SK-N-SH treated with all-trans-retinoic acid at 6 μM for 48 hours (cell line): ENCODE results near the gene PLB1.

Source experiments
- ATAC-seq: fragments of 200-7000 bp; cut with Tn5 transposase; 3 replicates; pipeline ENCODE4 v1.9.1; 2020; ENCODE audit warnings: mild to moderate bottlenecking, moderate library complexity
- ARNTL ChIP-seq: fragments of 450-650 bp; formaldehyde crosslinking; IDR thresholded peaks from 2 replicates; pipeline ENCODE4 v1.5.0; 2020; ENCODE audit warnings: low read depth, mild to moderate bottlenecking, moderate library complexity, borderline replicate concordance
- BACH2 ChIP-seq: fragments of 250-450 bp; sonication (Bioruptor Pico); IDR thresholded peaks from 2 replicates; pipeline ENCODE4 v1.9.0; 2021; ENCODE audit warnings: mild to moderate bottlenecking, borderline replicate concordance
- CSDC2 ChIP-seq: fragments of 250-450 bp; sonication (Bioruptor Pico); IDR thresholded peaks from 2 replicates; pipeline ENCODE4 v1.5.0; 2020; ENCODE audit warnings: mild to moderate bottlenecking, moderate library complexity
- CSRNP3 ChIP-seq: fragments of 250-450 bp; sonication (Bioruptor Pico); IDR thresholded peaks from 2 replicates; pipeline ENCODE4 v1.5.1; 2021; ENCODE audit warnings: mild to moderate bottlenecking, moderate library complexity
- ESRRG ChIP-seq: fragments of 250-450 bp; sonication (Bioruptor Pico); IDR thresholded peaks from 2 replicates; pipeline ENCODE4 v1.6.1; 2021; ENCODE audit warnings: mild to moderate bottlenecking
- GLIS3 ChIP-seq: fragments of 250-450 bp; sonication (Bioruptor Pico); IDR thresholded peaks from 2 replicates; pipeline ENCODE4 v1.5.0; 2020; ENCODE audit warnings: mild to moderate bottlenecking, moderate library complexity
- OSR1 ChIP-seq: fragments of 250-450 bp; sonication (Bioruptor Pico); IDR thresholded peaks from 2 replicates; pipeline ENCODE4 v1.8.0; 2022; ENCODE audit warnings: moderate library complexity, mild to moderate bottlenecking, inconsistent platforms
- PPARA ChIP-seq: fragments of 250-450 bp; sonication (Bioruptor Pico); IDR thresholded peaks from 2 replicates; pipeline ENCODE4 v1.5.0; 2020; ENCODE audit warnings: mild to moderate bottlenecking, borderline replicate concordance
- RARB ChIP-seq: fragments of 250-450 bp; sonication (Bioruptor Pico); IDR thresholded peaks from 2 replicates; pipeline ENCODE4 v1.8.0; 2021; ENCODE audit warnings: mild to moderate bottlenecking, moderate library complexity
- SNAI2 ChIP-seq: fragments of 250-450 bp; sonication (Bioruptor Pico); IDR thresholded peaks from 2 replicates; pipeline ENCODE4 v1.5.0; 2020; ENCODE audit warnings: mild to moderate bottlenecking, moderate library complexity
- TCF4 ChIP-seq: fragments of 250-450 bp; sonication (Bioruptor Pico); IDR thresholded peaks from 2 replicates; pipeline ENCODE4 v1.8.0; 2021; ENCODE audit warnings: mild to moderate bottlenecking, moderate library complexity, borderline replicate concordance
- ZFP3 ChIP-seq: fragments of 250-450 bp; sonication (Bioruptor Pico); IDR thresholded peaks from 2 replicates; pipeline ENCODE4 v1.5.0; 2020; ENCODE audit warnings: mild to moderate bottlenecking, moderate library complexity
- ZFP30 ChIP-seq: fragments of 450-650 bp; formaldehyde crosslinking; IDR thresholded peaks from 2 replicates; pipeline ENCODE4 v1.5.0; 2022; ENCODE audit warnings: mild to moderate bottlenecking, moderate library complexity
- ZNF565 ChIP-seq: fragments of 450-650 bp; formaldehyde crosslinking; conservative IDR thresholded peaks from 2 replicates; pipeline ENCODE4 v1.5.0; 2020; ENCODE audit warnings: low read depth, mild to moderate bottlenecking, moderate library complexity
- ZNF70 ChIP-seq: fragments of 450-650 bp; formaldehyde crosslinking; IDR thresholded peaks from 2 replicates; pipeline ENCODE4 v1.5.0; 2020; ENCODE audit warnings: mild to moderate bottlenecking, moderate library complexity
- ZNF8 ChIP-seq: fragments of 450-650 bp; formaldehyde crosslinking; IDR thresholded peaks from 2 replicates; pipeline ENCODE4 v1.5.0; 2020; ENCODE audit warnings: mild to moderate bottlenecking, moderate library complexity
- TF ChIP-seq, protein P1 (sequence below): fragments of 250-450 bp; sonication (Bioruptor Pico); IDR thresholded peaks from 2 replicates; pipeline ENCODE4 v1.5.1; 2020; ENCODE audit warnings: low read depth, mild to moderate bottlenecking, moderate library complexity
- TF ChIP-seq, protein P2 (sequence below): fragments of 250-450 bp; sonication (Bioruptor Pico); IDR thresholded peaks from 2 replicates; pipeline ENCODE4 v1.8.0; 2020; ENCODE audit warnings: mild to moderate bottlenecking, moderate library complexity, borderline replicate concordance
- TF ChIP-seq, protein P3 (sequence below): fragments of 250-450 bp; sonication (Bioruptor Pico); IDR thresholded peaks from 2 replicates; pipeline ENCODE4 v1.5.0; 2020; ENCODE audit warnings: mild to moderate bottlenecking, moderate library complexity

Gene PLB1

DNA sequence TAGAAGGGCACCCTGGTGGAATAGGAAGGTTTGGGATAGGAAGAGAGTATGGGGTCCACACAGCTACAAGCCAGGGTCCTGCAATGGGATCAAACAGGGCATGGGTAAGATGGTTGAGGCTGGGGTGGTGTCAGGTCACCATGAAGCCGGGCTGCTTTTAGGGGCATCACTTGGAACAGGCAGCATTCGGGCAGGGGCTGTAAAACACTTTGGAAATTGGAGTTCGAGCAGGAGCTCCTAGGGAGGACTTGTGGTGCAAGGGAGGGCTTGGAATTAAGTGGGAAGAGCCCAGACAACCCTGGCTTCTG, 47.1 kb upstream of the PLB1 start (continued):
- TF ChIP-seq, protein P1, sequence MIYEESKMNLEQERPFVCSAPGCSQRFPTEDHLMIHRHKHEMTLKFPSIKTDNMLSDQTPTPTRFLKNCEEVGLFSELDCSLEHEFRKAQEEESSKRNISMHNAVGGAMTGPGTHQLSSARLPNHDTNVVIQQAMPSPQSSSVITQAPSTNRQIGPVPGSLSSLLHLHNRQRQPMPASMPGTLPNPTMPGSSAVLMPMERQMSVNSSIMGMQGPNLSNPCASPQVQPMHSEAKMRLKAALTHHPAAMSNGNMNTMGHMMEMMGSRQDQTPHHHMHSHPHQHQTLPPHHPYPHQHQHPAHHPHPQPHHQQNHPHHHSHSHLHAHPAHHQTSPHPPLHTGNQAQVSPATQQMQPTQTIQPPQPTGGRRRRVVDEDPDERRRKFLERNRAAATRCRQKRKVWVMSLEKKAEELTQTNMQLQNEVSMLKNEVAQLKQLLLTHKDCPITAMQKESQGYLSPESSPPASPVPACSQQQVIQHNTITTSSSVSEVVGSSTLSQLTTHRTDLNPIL (CRISPR knock-in tag), result no peak
- TF ChIP-seq ZNF8 (no peak), CSDC2 (no peak), PPARA (CRISPR knock-in tag) (no peak), ZFP30 (CRISPR knock-in tag) (no peak), ZNF565 (CRISPR knock-in tag) (no peak), GLIS3 (no peak), CSRNP3 (no peak)
- TF ChIP-seq, protein P2, sequence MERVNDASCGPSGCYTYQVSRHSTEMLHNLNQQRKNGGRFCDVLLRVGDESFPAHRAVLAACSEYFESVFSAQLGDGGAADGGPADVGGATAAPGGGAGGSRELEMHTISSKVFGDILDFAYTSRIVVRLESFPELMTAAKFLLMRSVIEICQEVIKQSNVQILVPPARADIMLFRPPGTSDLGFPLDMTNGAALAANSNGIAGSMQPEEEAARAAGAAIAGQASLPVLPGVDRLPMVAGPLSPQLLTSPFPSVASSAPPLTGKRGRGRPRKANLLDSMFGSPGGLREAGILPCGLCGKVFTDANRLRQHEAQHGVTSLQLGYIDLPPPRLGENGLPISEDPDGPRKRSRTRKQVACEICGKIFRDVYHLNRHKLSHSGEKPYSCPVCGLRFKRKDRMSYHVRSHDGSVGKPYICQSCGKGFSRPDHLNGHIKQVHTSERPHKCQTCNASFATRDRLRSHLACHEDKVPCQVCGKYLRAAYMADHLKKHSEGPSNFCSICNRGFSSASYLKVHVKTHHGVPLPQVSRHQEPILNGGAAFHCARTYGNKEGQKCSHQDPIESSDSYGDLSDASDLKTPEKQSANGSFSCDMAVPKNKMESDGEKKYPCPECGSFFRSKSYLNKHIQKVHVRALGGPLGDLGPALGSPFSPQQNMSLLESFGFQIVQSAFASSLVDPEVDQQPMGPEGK (CRISPR knock-in tag), result no peak
- TF ChIP-seq, all 23 proteins: peak for 0

GRCh38 chr2:28449126-28449487, 46.8 kb upstream of the PLB1 start:
- TF ChIP-seq, protein P3, sequence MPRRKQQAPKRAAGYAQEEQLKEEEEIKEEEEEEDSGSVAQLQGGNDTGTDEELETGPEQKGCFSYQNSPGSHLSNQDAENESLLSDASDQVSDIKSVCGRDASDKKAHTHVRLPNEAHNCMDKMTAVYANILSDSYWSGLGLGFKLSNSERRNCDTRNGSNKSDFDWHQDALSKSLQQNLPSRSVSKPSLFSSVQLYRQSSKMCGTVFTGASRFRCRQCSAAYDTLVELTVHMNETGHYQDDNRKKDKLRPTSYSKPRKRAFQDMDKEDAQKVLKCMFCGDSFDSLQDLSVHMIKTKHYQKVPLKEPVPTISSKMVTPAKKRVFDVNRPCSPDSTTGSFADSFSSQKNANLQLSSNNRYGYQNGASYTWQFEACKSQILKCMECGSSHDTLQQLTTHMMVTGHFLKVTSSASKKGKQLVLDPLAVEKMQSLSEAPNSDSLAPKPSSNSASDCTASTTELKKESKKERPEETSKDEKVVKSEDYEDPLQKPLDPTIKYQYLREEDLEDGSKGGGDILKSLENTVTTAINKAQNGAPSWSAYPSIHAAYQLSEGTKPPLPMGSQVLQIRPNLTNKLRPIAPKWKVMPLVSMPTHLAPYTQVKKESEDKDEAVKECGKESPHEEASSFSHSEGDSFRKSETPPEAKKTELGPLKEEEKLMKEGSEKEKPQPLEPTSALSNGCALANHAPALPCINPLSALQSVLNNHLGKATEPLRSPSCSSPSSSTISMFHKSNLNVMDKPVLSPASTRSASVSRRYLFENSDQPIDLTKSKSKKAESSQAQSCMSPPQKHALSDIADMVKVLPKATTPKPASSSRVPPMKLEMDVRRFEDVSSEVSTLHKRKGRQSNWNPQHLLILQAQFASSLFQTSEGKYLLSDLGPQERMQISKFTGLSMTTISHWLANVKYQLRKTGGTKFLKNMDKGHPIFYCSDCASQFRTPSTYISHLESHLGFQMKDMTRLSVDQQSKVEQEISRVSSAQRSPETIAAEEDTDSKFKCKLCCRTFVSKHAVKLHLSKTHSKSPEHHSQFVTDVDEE (CRISPR knock-in tag), result no peak
- TF ChIP-seq SNAI2 (CRISPR knock-in tag) (no peak), BACH2 (CRISPR knock-in tag) (no peak), ZFP30 (CRISPR knock-in tag) (no peak), ZNF70 (no peak), CSRNP3 (no peak), ZFP3 (CRISPR knock-in tag) (no peak), PPARA (CRISPR knock-in tag) (no peak), ZNF8 (no peak), RARB (CRISPR knock-in tag) (no peak), ESRRG (CRISPR knock-in tag) (no peak), TCF4 (no peak), ARNTL (CRISPR knock-in tag) (no peak), OSR1 (CRISPR knock-in tag) (no peak), CSDC2 (no peak), ZNF565 (CRISPR knock-in tag) (no peak)
- TF ChIP-seq, protein P2 (CRISPR knock-in tag), result no peak
- TF ChIP-seq, protein P1 (CRISPR knock-in tag), result no peak
- TF ChIP-seq, all 23 proteins: peak for 0
- ATAC-seq, result no peak
